Stimulated activated naive CD8-positive, alpha-beta T cell treated with anti-CD3 and anti-CD28 coated beads, Interleukin-15, Interleukin-2, amounts not matched to agents 100 ng/mL and 50 ng/mL, for 24 hours (primary cell): Measurements from ENCODE around the gene CDC42BPA.
"Not testable (repeated sequence)": the region's sequence is repeated elsewhere in the genome, so short reads cannot be mapped to it uniquely, and the experiment has no call there.

Experiments
- H3K27ac Mint-ChIP-seq: one replicate; pipeline ENCODE4 v1.8.0; 2021; ENCODE audit warnings: mild to moderate bottlenecking, mixed read lengths
- H3K27me3 Mint-ChIP-seq: one replicate; pipeline ENCODE4 v1.8.0; 2021; ENCODE audit warnings: mixed read lengths
- H3K36me3 Mint-ChIP-seq: one replicate; pipeline ENCODE4 v1.8.0; 2021; ENCODE audit warnings: low read depth, mixed read lengths
- H3K4me1 Mint-ChIP-seq: one replicate; pipeline ENCODE4 v1.8.0; 2021; ENCODE audit warnings: low read depth, mixed read lengths
- H3K4me3 Mint-ChIP-seq: one replicate; pipeline ENCODE4 v1.8.0; 2021; ENCODE audit warnings: mild to moderate bottlenecking, mixed read lengths
- H3K9me3 Mint-ChIP-seq: one replicate; pipeline ENCODE4 v1.8.0; 2021; ENCODE audit warnings: mixed read lengths

CDC42BPA gene

DNA sequence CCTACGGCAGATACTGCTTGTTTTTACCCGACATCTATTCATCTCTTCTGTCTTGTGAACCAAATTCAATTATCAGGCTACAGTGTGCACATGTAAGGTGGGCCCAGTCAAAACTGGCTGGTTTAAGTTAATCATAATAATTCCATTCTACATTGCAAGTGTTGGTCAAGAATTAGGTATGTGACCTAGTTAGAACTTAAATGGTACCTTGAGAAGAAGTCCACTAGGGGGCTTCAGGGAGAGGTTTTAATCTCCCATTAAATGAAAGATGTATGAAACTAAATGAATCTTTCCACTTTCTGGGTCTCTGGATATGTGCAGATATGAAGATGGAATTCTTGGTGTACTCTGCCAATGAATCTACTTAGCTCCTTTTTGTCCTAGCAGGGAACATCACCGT, 187.1 kb downstream of the CDC42BPA start:
- Mint-ChIP-seq H3K36me3 (no peaks in the 10 kb centered on the region), H3K4me3 (no peak overlapping the region), H3K9me3 (no peaks in the 10 kb centered on the region), H3K27ac (no peak overlapping the region), H3K4me1 (no peaks in the 10 kb centered on the region), H3K27me3 (peaks cover 11% of the 10 kb centered on the region)

DNA sequence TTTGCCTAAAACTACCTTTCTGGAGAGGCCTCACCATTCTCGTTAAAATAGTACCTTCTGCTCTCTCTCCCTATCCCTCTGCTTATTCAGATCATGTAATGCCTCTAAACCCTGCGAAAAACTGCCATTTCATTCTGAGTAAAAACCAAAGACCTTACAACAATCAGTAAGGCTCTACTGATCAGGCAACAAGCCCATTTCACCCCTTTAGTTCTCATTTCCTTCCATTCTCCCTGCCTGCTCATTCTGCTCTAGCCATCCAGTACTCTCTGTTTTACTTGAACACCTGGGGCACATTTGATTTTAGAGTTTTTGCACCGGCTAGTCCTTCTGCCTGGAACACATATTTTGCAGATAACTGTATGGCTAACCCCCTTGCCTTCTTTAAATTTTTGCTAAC, 190.4 kb downstream of the CDC42BPA start:
- no peaks in the 10 kb centered on the region for H3K36me3 Mint-ChIP-seq
- H3K4me3 Mint-ChIP-seq: no peak overlapping the region
- H3K27ac Mint-ChIP-seq: no peak overlapping the region
- H3K27me3 Mint-ChIP-seq: no peaks in the 10 kb centered on the region
- H3K9me3 Mint-ChIP-seq: no peaks in the 10 kb centered on the region
- no peaks in the 10 kb centered on the region for H3K4me1 Mint-ChIP-seq

DNA sequence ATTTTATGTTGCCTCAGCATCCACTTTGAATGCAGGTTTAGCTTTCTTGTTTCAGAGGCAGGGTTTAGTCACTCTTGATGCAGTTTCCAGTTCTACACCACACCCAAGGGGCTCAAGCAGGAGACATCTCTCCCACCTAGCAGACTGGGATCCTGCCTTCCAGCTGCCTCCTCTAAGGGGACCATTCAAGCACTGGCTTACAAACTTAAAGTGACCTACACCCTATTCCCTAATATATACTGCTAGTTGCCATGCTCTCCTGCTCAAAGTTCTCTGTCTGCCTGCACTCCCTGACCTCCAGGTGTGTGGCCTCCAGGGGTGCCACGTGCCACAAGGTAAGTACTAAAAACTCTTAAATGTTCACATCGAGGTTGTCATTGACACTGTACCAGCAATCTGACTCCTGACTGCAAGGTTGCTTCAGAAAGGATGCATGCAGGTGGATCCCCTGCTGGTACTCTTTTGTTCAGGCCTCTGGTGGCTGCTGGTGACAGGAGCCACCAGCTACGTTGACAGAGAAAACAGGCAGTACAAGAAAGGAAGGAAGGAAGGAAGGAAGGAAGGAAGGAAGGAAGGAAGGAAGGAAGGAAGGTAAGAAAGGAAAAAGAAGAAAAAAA, 192.3 kb downstream of the CDC42BPA start:
- Mint-ChIP-seq H3K36me3 (no peaks in the 10 kb centered on the region), H3K27ac (no peak overlapping the region), H3K27me3 (no peaks in the 10 kb centered on the region), H3K4me1 (no peaks in the 10 kb centered on the region), H3K4me3 (no peak overlapping the region), H3K9me3 (no peaks in the 10 kb centered on the region)

DNA sequence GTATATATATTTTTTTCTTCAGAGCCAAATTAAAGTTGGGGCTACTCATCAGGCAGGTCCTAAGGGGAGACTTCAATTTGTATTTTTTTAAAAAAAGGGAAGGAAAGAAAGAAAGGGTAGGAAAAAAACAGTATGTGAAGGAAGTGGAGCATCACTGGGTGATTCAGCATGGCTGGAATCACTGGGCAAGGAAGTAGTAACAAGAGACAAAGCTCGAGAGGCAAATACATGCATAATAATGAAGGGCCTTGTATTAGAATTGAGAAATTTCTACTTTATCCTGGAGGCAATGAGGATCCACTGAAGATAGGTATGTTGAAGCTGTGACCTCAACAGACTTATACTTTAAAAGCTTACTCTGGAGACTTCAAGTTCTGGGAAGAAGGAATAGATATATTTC, 193.8 kb downstream of the CDC42BPA start:
- Mint-ChIP-seq H3K27ac (no peak overlapping the region), H3K9me3 (no peaks in the 10 kb centered on the region), H3K36me3 (no peaks in the 10 kb centered on the region), H3K4me3 (no peak overlapping the region), H3K4me1 (no peaks in the 10 kb centered on the region), H3K27me3 (peaks cover 4% of the 10 kb centered on the region)

DNA sequence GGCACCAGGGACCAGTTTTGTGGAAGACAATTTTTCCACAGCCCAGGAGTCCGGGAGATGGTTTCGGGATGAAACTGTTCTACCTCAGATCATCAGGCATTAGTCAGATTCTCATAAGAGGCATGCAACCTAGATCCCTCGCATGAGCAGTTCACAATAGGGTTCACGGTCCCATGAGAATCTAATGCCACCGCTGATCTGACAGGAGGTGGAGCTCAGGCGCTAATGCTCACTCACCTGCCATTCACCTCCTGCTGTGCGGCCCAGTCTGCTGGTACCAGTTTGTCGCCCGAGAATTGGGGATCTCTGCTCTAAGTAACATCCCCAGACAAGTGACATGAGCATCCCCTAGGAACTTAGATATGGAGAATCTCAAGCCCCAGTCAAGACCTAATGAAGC, 197.5 kb downstream of the CDC42BPA start:
- Mint-ChIP-seq H3K4me3 (no peak overlapping the region), H3K27me3 (peaks cover 12% of the 10 kb centered on the region), H3K4me1 (no peaks in the 10 kb centered on the region), H3K9me3 (no peaks in the 10 kb centered on the region), H3K27ac (no peak overlapping the region), H3K36me3 (no peaks in the 10 kb centered on the region)

DNA sequence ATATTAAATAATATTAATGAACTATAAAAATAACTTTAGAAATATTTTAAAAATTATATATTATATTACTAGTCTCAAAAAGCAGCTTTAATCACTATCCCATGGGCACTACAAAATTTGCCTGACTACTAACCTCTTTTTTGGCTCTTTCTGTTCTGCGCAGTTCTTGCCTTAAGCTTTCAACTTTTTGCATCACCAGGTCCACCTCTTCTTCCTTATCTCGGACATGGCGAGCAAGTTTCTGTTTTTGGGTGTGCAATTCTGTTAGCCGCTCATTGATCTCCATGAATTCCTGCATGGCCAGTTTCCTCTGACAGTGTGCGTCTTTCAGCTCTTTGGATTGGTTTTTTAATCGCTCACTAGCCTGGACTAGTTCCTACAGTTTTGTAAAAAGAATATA, 205.8 kb downstream of the CDC42BPA start:
- no peaks in the 10 kb centered on the region for H3K4me1 Mint-ChIP-seq
- no peaks in the 10 kb centered on the region for H3K36me3 Mint-ChIP-seq

DNA sequence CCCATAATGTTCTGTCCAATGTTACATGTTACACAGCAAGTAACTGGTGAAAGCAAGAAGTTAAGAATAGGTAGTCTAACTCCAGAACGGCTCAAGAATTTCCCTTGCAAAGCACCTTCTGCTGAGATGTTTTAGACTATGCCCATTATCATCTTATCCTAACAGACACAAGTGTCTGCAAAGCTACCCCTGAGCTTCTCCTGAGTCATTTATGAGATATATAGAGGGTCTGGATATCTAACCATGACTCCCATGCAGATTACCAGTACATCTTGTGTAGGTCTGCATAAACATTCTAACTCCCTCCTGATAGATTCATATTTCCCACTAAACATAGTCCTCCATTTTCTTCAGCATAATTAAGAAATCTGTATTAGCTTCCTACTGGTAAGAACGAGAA, 206.5 kb downstream of the CDC42BPA start:
- H3K36me3 Mint-ChIP-seq: no peaks in the 10 kb centered on the region
- H3K27me3 Mint-ChIP-seq: peaks cover 29% of the 10 kb centered on the region
- H3K9me3 Mint-ChIP-seq: no peaks in the 10 kb centered on the region
- H3K4me3 Mint-ChIP-seq: no peak overlapping the region
- H3K4me1 Mint-ChIP-seq: no peaks in the 10 kb centered on the region
- no peak overlapping the region for H3K27ac Mint-ChIP-seq

More for the DNA sequence above, 205.8 kb downstream of the CDC42BPA start:
- Mint-ChIP-seq H3K9me3 (no peaks in the 10 kb centered on the region), H3K27ac (no peak overlapping the region), H3K4me3 (no peak overlapping the region), H3K27me3 (peaks cover 30% of the 10 kb centered on the region)

DNA sequence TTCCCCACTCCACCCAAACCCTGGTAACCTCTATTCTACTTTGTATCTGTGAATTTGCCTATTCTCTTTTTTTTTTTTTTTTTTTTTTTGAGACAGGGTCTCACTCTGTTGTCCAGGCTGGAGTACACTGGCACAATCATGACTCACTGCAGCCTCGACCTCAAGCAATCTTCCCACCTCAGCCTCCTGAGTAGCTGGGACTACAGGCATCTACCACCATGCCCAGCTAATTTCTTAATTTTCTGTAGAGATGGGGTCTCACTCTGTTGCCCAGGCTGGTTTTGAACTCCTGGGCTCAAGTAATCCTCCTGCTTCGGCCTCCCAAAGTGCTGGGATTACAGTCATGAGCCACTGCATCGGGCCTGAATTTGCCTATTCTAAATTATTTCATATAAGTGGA, 213.0 kb downstream of the CDC42BPA start:
- H3K27me3 Mint-ChIP-seq: peaks cover 19% of the 10 kb centered on the region
- not testable (repeated sequence) for H3K27ac Mint-ChIP-seq, H3K36me3 Mint-ChIP-seq, H3K9me3 Mint-ChIP-seq, H3K4me3 Mint-ChIP-seq, H3K4me1 Mint-ChIP-seq

DNA sequence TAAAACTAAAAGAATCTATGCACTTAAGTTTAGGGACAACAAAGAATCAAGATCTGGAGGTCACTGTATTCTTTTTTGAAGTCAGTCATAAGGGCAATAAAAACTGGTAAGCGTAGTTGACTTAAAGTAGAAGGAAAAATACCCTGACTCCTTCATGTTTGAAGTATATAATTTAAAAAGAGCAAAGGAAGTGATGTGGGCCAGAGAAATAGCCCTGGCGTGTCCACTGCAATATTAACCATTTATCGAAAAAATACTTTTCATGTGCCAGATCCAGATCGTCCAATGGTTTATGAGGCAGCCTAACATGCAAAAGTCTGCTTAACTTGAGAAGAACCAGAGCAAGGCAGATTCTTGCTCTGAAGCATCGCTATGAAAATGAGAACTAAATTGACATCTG, 216.2 kb downstream of the CDC42BPA start:
- Mint-ChIP-seq H3K4me3 (no peak overlapping the region), H3K27me3 (peaks cover 17% of the 10 kb centered on the region), H3K27ac (no peak overlapping the region), H3K9me3 (no peaks in the 10 kb centered on the region), H3K4me1 (no peaks in the 10 kb centered on the region), H3K36me3 (no peaks in the 10 kb centered on the region)

DNA sequence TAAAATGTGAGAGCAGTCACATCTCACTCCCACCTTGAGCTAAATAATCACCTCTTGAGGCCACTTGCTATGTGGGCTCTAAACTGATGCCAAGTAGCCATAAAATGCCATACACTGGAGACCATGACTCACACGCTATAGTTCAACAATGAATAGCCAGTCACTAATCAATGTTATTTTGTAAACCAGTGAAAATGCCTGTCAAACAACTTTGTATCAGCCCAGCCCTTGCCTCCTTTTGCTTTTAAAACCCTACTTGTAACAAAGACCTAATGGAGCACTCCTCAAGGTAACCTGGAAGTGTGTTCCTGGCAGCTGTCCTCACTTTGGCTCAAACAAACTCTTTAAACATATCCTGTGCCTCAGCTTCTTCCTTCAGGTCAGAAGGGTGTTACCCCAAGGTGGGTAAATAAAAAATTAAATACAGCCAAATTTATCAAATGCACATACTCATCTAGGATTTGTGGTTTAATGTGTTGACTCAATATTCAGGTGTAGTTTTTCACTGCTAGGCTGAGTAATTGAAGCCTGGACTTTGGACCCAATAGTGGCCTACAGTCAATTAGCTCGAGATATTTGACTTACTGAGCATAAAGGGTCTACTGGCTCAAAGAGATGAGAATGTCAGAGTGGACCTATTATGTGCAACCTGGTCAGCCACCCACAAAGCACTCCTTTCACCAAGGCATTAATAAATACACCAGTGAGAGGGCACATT, 223.9 kb downstream of the CDC42BPA start:
- H3K27ac Mint-ChIP-seq: no peak overlapping the region
- no peaks in the 10 kb centered on the region for H3K9me3 Mint-ChIP-seq
- H3K27me3 Mint-ChIP-seq: no peaks in the 10 kb centered on the region
- H3K36me3 Mint-ChIP-seq: no peaks in the 10 kb centered on the region
- H3K4me1 Mint-ChIP-seq: no peaks in the 10 kb centered on the region
- H3K4me3 Mint-ChIP-seq: no peak overlapping the region

DNA sequence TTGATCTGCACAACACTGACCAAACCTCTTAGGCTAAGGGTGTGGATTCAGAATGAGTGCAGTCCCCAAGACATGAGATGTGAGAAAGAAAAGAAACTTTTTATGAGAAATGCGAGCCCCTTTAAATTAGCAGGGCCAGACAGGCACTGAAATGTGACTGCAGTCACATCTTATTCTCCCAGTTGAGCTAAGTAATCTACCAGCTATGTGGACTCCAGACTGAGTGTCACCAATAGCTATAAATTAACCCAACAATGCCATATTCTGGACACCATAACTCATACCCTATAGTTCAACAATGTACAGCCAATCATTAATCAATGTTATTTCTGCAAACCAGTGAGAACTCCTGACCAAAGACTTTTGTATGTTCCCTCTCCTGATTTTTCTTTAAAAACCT, 225.0 kb downstream of the CDC42BPA start:
- Mint-ChIP-seq H3K9me3 (no peaks in the 10 kb centered on the region), H3K27me3 (peaks cover under 1% of the 10 kb centered on the region), H3K36me3 (no peaks in the 10 kb centered on the region), H3K4me3 (no peak overlapping the region), H3K4me1 (no peaks in the 10 kb centered on the region), H3K27ac (no peak overlapping the region)

DNA sequence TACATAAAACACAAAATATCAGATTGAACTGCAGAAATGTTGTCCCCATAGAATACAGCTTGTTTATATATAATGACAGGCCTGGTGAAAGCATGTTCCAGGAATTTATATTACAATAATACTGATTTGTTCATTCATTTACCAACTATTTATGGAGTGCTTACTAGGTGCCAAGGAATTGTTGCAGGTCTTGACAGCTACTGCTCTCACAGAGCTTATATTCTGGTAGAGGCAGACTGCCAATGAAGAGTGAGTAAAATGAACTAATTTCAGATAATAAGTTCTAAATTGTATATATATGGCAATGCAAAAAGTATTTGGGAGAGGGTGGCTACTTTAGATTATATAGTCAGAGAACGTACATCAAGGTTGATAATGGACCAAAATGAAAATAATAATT, 226.2 kb downstream of the CDC42BPA start:
- H3K4me1 Mint-ChIP-seq: no peaks in the 10 kb centered on the region
- no peaks in the 10 kb centered on the region for H3K9me3 Mint-ChIP-seq
- peaks cover 4% of the 10 kb centered on the region for H3K27me3 Mint-ChIP-seq
- no peak overlapping the region for H3K4me3 Mint-ChIP-seq
- H3K36me3 Mint-ChIP-seq: no peaks in the 10 kb centered on the region
- H3K27ac Mint-ChIP-seq: no peak overlapping the region

DNA sequence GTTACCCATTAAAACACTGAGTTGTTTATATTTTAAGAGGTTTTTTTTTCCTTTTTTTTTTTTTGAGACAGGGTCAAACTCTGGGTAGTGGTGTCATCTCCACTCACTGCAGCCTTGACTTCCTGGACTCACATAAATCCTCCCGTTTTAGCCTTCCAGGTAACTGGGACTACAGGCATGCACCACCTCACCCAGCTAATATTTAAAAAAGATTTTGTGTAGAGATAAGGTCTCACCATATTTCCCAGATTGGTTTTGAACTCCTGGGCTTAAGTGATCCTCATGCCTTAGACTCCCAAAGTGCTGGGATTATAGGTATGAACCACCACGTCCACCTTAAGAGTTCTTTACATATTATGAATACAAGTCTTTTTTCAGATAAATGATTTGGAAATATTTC, 231.7 kb downstream of the CDC42BPA start:
- no peak overlapping the region for H3K4me3 Mint-ChIP-seq
- H3K4me1 Mint-ChIP-seq: no peaks in the 10 kb centered on the region
- peaks cover 4% of the 10 kb centered on the region for H3K36me3 Mint-ChIP-seq
- H3K9me3 Mint-ChIP-seq: peaks cover 16% of the 10 kb centered on the region
- H3K27me3 Mint-ChIP-seq: peaks cover 13% of the 10 kb centered on the region
- no peak overlapping the region for H3K27ac Mint-ChIP-seq

DNA sequence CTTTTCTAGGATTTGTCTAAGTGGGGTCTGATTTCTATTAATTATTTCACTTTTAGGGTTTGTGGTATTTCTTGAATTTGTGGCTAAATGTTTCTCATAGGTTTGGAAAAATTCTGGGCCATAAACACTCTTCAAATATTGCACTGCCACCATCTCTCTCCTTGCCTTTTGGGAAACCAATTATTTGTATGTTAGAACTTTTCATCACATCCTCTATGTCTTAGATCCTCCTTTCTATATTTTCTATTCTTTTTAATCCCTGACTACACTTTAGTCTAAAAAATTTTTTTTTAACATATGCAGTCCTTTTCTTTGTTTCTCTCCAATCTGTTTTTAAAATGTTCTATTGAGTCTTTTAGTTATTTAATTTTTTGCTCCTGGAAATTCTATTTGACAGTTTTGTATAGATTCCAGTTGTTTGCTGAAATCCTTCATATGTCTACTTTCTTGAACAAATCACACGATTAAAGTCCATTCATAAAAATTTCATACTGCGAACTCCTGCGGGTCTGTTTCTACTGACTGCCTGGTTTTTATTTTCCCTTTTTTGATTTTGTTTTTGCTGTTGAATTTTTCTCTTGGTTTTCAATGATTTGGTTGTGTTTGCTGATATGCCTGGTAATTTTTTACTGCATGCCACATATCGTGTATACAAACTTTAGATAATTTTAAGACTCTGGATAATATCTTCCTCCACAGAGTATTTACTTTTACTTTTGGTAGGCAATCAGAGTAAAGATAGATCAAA, 235.1 kb downstream of the CDC42BPA start:
- H3K27me3 Mint-ChIP-seq: peaks cover 15% of the 10 kb centered on the region
- H3K27ac Mint-ChIP-seq: no peak overlapping the region
- peaks cover 4% of the 10 kb centered on the region for H3K36me3 Mint-ChIP-seq
- H3K4me1 Mint-ChIP-seq: no peaks in the 10 kb centered on the region
- peaks cover 16% of the 10 kb centered on the region for H3K9me3 Mint-ChIP-seq
- no peak overlapping the region for H3K4me3 Mint-ChIP-seq

DNA sequence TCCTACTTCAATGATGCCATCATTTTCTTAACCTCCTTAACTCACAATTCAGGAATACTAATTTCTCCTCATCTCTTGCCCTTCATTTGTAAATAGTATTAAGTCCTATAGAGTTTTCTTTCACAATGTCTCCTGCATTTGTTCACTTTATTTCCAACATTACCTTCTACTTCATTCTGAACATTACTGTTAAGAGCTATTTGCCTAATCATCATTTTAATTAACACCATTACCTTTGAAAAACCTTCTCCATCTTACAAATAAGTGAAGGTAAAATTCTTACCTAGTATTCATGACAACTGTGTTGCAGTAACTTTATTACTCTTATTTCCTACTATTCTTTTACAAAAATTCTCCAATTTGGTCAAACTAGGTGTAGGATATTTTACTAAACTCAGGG, 240.5 kb downstream of the CDC42BPA start:
- Mint-ChIP-seq H3K4me3 (no peak overlapping the region), H3K4me1 (no peaks in the 10 kb centered on the region), H3K27ac (no peak overlapping the region), H3K9me3 (peaks cover 1% of the 10 kb centered on the region), H3K27me3 (peaks cover 15% of the 10 kb centered on the region), H3K36me3 (peaks cover 1% of the 10 kb centered on the region)
